ENCODE results near the gene FKBP2. TPM values are rescaled to one million over a fixed set of nuclear protein-coding genes. Genes with fewer than 3 reads are reported as not detected.

Gene FKBP2
- total RNA-seq, 3 donors from 2014 or later (not counting 1 experiment from before 2014, with no cell fraction given): 26.4 to 39.3 (median 30.3) TPM

- ATAC-seq (no peak), DNase-seq (no peak)
- no peak overlapping the region for H3K27ac ChIP-seq (ENCODE audit: low read length)
- Mint-ChIP-seq H3K9me3 (no peaks in the 10 kb centered on the region), H3K36me3 (no peaks in the 10 kb centered on the region), H3K4me3 (peak overlapping the region; percentile 84), H3K27ac (peak overlapping the region in 1 of 2 donors; percentile 54), H3K4me1 (peaks cover 13 to 24% of the 10 kb centered on the region in 2 donors), H3K27me3 (ENCODE audit: low read depth in 2 of 2) (peaks cover 19 to 30% of the 10 kb centered on the region in 2 donors)
- peaks cover 21% of the 10 kb centered on the region for H3K4me1 ChIP-seq (ENCODE audit: control insufficient read depth, insufficient read depth, low read length)
- peaks cover 26% of the 10 kb centered on the region for H3K27me3 ChIP-seq (ENCODE audit: control insufficient read depth, insufficient read depth, low read length)
- no peaks in the 10 kb centered on the region for H3K36me3 ChIP-seq (ENCODE audit: control insufficient read depth, insufficient read depth, low read length)
- 65% methylated on average over 10 of the region's 10 CpGs for WGBS (ENCODE audit: insufficient coverage)
- no peak for TF ChIP-seq CTCF (IDR thresholded peaks at IDR 0.05)
- intact Hi-C loops (cut with micrococcal nuclease): no loop called here
- H3K4me3 ChIP-seq (ENCODE audit: low read length): no peak overlapping the region
- H3K9me3 ChIP-seq (ENCODE audit: control insufficient read depth, insufficient read depth, low read length): no peaks in the 10 kb centered on the region
These were observed 49.7 kb downstream of the FKBP2 start for GRCh38 chr11:64290352-64291261.

- no peaks in the 10 kb centered on the region for H3K9me3 ChIP-seq (ENCODE audit: control insufficient read depth, insufficient read depth, low read length)
- DNase-seq (no peak), ATAC-seq (peak in 1 of 3 donors; percentile 2)
- intact Hi-C loops (cut with micrococcal nuclease): no loop called here
- 6% methylated on average over 45 of the region's 45 CpGs for WGBS (ENCODE audit: insufficient coverage)
- H3K27me3 Mint-ChIP-seq (ENCODE audit: low read depth in 2 of 2): peaks cover 23 to 34% of the 10 kb centered on the region in 2 donors
- no peaks in the 10 kb centered on the region for H3K9me3 Mint-ChIP-seq
- peaks cover 13 to 22% of the 10 kb centered on the region in 2 donors for H3K4me1 Mint-ChIP-seq
- no peaks in the 10 kb centered on the region for H3K36me3 ChIP-seq (ENCODE audit: control insufficient read depth, insufficient read depth, low read length)
- H3K27ac Mint-ChIP-seq: peak within 1 kb of the TSS in 1 of 2 donors; percentile 54
- no peak within 1 kb of the TSS for H3K4me3 ChIP-seq (ENCODE audit: low read length)
- H3K36me3 Mint-ChIP-seq: no peaks in the 10 kb centered on the region
- H3K27ac ChIP-seq (ENCODE audit: low read length): no peak within 1 kb of the TSS
- peaks cover 16% of the 10 kb centered on the region for H3K4me1 ChIP-seq (ENCODE audit: control insufficient read depth, insufficient read depth, low read length)
- H3K4me3 Mint-ChIP-seq: peak within 1 kb of the TSS; percentile 84
- TF ChIP-seq CTCF (IDR thresholded peaks at IDR 0.05): no peak
- peaks cover 31% of the 10 kb centered on the region for H3K27me3 ChIP-seq (ENCODE audit: control insufficient read depth, insufficient read depth, low read length)
These were observed 50.4 kb downstream of the FKBP2 start, which contains the start of gene KCNK4 for GRCh38 chr11:64291262-64291751. Gene KCNK4, plus strand, starts transcription at chr11:64291302. Its CDS starts 1,717 bp downstream, at chr11:64293019.

- Mint-ChIP-seq H3K4me3 (no peak overlapping the region), H3K27me3 (ENCODE audit: low read depth in 2 of 2) (peaks cover 29 to 39% of the 10 kb centered on the region in 2 donors), H3K27ac (no peak overlapping the region), H3K4me1 (peaks cover 7 to 16% of the 10 kb centered on the region in 2 donors), H3K36me3 (no peaks in the 10 kb centered on the region), H3K9me3 (no peaks in the 10 kb centered on the region)
- intact Hi-C loops (cut with micrococcal nuclease): no loop called here
- peak; percentile 50 to 69 (median 61) for ATAC-seq
- H3K4me1 ChIP-seq (ENCODE audit: control insufficient read depth, insufficient read depth, low read length): peaks cover 11% of the 10 kb centered on the region
- no peak for TF ChIP-seq CTCF (IDR thresholded peaks at IDR 0.05)
- WGBS (ENCODE audit: insufficient coverage): under 1% methylated on average over 96 of the region's 96 CpGs
- H3K9me3 ChIP-seq (ENCODE audit: control insufficient read depth, insufficient read depth, low read length): no peaks in the 10 kb centered on the region
- H3K27me3 ChIP-seq (ENCODE audit: control insufficient read depth, insufficient read depth, low read length): peaks cover 36% of the 10 kb centered on the region
- DNase-seq: peak in 1 of 2 donors; percentile 54
- H3K36me3 ChIP-seq (ENCODE audit: control insufficient read depth, insufficient read depth, low read length): no peaks in the 10 kb centered on the region
- no peak overlapping the region for H3K27ac ChIP-seq (ENCODE audit: low read length)
- H3K4me3 ChIP-seq (ENCODE audit: low read length): no peak overlapping the region
These were observed 51.0 kb downstream of the FKBP2 start for GRCh38 chr11:64291752-64292459.
